Ectodermal cell (in vitro differentiated cells): Measurements from ENCODE around the gene PMM2.
"Not testable (repeated sequence)": the region's sequence is repeated elsewhere in the genome, so short reads cannot be mapped to it uniquely, and the experiment has no call there.

Source experiments
- H3K27ac ChIP-seq: 2 replicates; pipeline ENCODE4 v1.7.0; 2013; ENCODE audit warnings: mild to moderate bottlenecking, low read depth, low read length; ENCODE audit not compliant: insufficient read depth, poor library complexity, severe bottlenecking
- H3K27me3 ChIP-seq: 2 replicates; pipeline ENCODE4 v1.7.0; 2013; ENCODE audit warnings: mild to moderate bottlenecking, low read length; ENCODE audit not compliant: insufficient read depth, control insufficient read depth, poor library complexity, severe bottlenecking
- H3K36me3 ChIP-seq: one replicate; pipeline ENCODE4 v1.7.0; 2013; ENCODE audit warnings: low read length; ENCODE audit not compliant: control insufficient read depth, insufficient read depth
- H3K4me1 ChIP-seq: one replicate; pipeline ENCODE4 v1.7.0; 2013; ENCODE audit warnings: low read length; ENCODE audit not compliant: control insufficient read depth, insufficient read depth
- H3K4me3 ChIP-seq: 2 replicates; pipeline ENCODE4 v1.7.0; 2013; ENCODE audit warnings: low read depth, low read length, control low read depth; ENCODE audit not compliant: insufficient read depth
- H3K9me3 ChIP-seq: 2 replicates; pipeline ENCODE4 v1.7.0; 2013; ENCODE audit warnings: mild to moderate bottlenecking, low read length, moderate library complexity; ENCODE audit not compliant: control insufficient read depth
- WGBS, 2 experiments: methylation state at CpG; one replicate each; pipeline ENCODE4 v1.1.7; 2013; ENCODE audit warnings: missing lambda C conversion rate in 2 of 2; 5-methylcytosine and 5-hydroxymethylcytosine counted together

PMM2 gene

GRCh38 chr16:8798535-8799157 is 1.0 kb downstream of the PMM2 start:
- no peak overlapping the region for H3K27ac ChIP-seq
- H3K4me3 ChIP-seq = peak overlapping the region; percentile 96
- no peaks in the 10 kb centered on the region for H3K27me3 ChIP-seq
- WGBS, 2 experiments = 78% methylated on average over 7 of the region's 7 CpGs
- H3K9me3 ChIP-seq = no peaks in the 10 kb centered on the region
- H3K4me1 ChIP-seq = peaks cover 19% of the 10 kb centered on the region
- H3K36me3 ChIP-seq = peaks cover 5% of the 10 kb centered on the region

- Histone ChIP-seq H3K4me1 (peaks cover 10% of the 10 kb centered on the region), H3K27me3 (no peaks in the 10 kb centered on the region), H3K4me3 (no peak overlapping the region), H3K36me3 (peaks cover 5% of the 10 kb centered on the region), H3K27ac (no peak overlapping the region), H3K9me3 (no peaks in the 10 kb centered on the region)
- WGBS, 2 experiments = 93 to 97% methylated on average over 4 of the region's 4 CpGs
Measured at GRCh38 chr16:8801701-8802100, 4.1 kb downstream of the PMM2 start.

GRCh38 chr16:8803733-8804132 is 6.1 kb downstream of the PMM2 start:
- H3K9me3 ChIP-seq, H3K27me3 ChIP-seq, H3K4me3 ChIP-seq, H3K27ac ChIP-seq, H3K36me3 ChIP-seq, H3K4me1 ChIP-seq: not testable (repeated sequence)
- WGBS, 2 experiments = 92 to 93% methylated on average over 12 of the region's 12 CpGs

GRCh38 chr16:8804313-8804712 is 6.7 kb downstream of the PMM2 start:
- Histone ChIP-seq H3K9me3 (no peaks in the 10 kb centered on the region), H3K4me1 (no peaks in the 10 kb centered on the region), H3K4me3 (no peak overlapping the region), H3K27me3 (no peaks in the 10 kb centered on the region), H3K36me3 (peaks cover 10% of the 10 kb centered on the region), H3K27ac (no peak overlapping the region)
- 92% methylated on average over 6 of the region's 6 CpGs for WGBS, 2 experiments

- no peaks in the 10 kb centered on the region for H3K4me1 ChIP-seq
- no peaks in the 10 kb centered on the region for H3K27me3 ChIP-seq
- H3K9me3 ChIP-seq = no peaks in the 10 kb centered on the region
- H3K27ac ChIP-seq = no peak overlapping the region
- H3K36me3 ChIP-seq = peaks cover 15% of the 10 kb centered on the region
- H3K4me3 ChIP-seq = no peak overlapping the region
- WGBS, 2 experiments = 95 to 98% methylated on average over 13 of the region's 13 CpGs
Measured at GRCh38 chr16:8806272-8806983, 8.8 kb downstream of the PMM2 start.

GRCh38 chr16:8807189-8807588 is 9.6 kb downstream of the PMM2 start:
- H3K27ac ChIP-seq = no peak overlapping the region
- no peak overlapping the region for H3K4me3 ChIP-seq
- no peaks in the 10 kb centered on the region for H3K9me3 ChIP-seq
- WGBS, 2 experiments = 95 to 96% methylated on average over 5 of the region's 5 CpGs
- H3K27me3 ChIP-seq = no peaks in the 10 kb centered on the region
- peaks cover 17% of the 10 kb centered on the region for H3K36me3 ChIP-seq
- no peaks in the 10 kb centered on the region for H3K4me1 ChIP-seq

- Histone ChIP-seq H3K27ac (no peak overlapping the region), H3K9me3 (no peaks in the 10 kb centered on the region), H3K36me3 (peaks cover 15% of the 10 kb centered on the region), H3K4me3 (no peak overlapping the region), H3K27me3 (no peaks in the 10 kb centered on the region), H3K4me1 (no peaks in the 10 kb centered on the region)
- 94 to 98% methylated on average over 3 of the region's 3 CpGs for WGBS, 2 experiments
Measured at GRCh38 chr16:8808009-8808408, 10.4 kb downstream of the PMM2 start.

GRCh38 chr16:8808613-8809353 is 11.1 kb downstream of the PMM2 start:
- Histone ChIP-seq H3K4me3 (no peak overlapping the region), H3K9me3 (no peaks in the 10 kb centered on the region), H3K36me3 (peaks cover 11% of the 10 kb centered on the region), H3K27me3 (no peaks in the 10 kb centered on the region), H3K27ac (no peak overlapping the region), H3K4me1 (no peaks in the 10 kb centered on the region)
- 95 to 96% methylated on average over 10 to 11 of the region's 11 CpGs for WGBS, 2 experiments

GRCh38 chr16:8812162-8812843 is 14.7 kb downstream of the PMM2 start:
- Histone ChIP-seq H3K4me1 (no peaks in the 10 kb centered on the region), H3K27me3 (no peaks in the 10 kb centered on the region), H3K9me3 (no peaks in the 10 kb centered on the region), H3K27ac (no peak overlapping the region), H3K36me3 (peaks cover 28% of the 10 kb centered on the region), H3K4me3 (no peak overlapping the region)
- 90 to 92% methylated on average over 12 of the region's 12 CpGs for WGBS, 2 experiments
